Testis (tissue), 3 donors: Measurements from ENCODE around the gene LPAR1. TPM values are rescaled to one million over a fixed set of nuclear protein-coding genes. Genes with fewer than 3 reads are reported as not detected.

Experiments used
- DNase-seq: peaks from one replicate; pipeline ENCODE4 v3.0.0-alpha.2; 2019
- H3K27ac ChIP-seq, 2 donors: fragments of 200-600 bp; sonication (generic); one replicate each; pipeline ENCODE4 v1.5.1; 2019
- H3K27me3 ChIP-seq: fragments of 200-600 bp; sonication (generic); one replicate; pipeline ENCODE4 v1.5.1; 2019
- H3K36me3 ChIP-seq: fragments of 200-600 bp; sonication (generic); one replicate; pipeline ENCODE4 v1.5.1; 2017; ENCODE audit warnings: low read depth; ENCODE audit errors: missing control alignments
- H3K4me1 ChIP-seq: fragments of 200-600 bp; sonication (generic); one replicate; pipeline ENCODE4 v1.5.1; 2019
- H3K4me3 ChIP-seq, 2 donors: fragments of 200-600 bp; sonication (generic); one replicate each; pipeline ENCODE4 v1.5.1; 2017 to 2019
- H3K9me3 ChIP-seq: fragments of 200-600 bp; sonication (generic); one replicate; pipeline ENCODE4 v1.5.1; 2017
- CTCF ChIP-seq, 3 experiments: fragments of 450-650 bp in 2 of 3; fragments of 200-600 bp in 1 of 3; sonication (generic) in 1 of 3; IDR thresholded peaks; one replicate each; pipeline ENCODE4 v1.5.1; 2016 to 2019; ENCODE audit warnings: antibody characterized with exemption in 3 of 3, mild to moderate bottlenecking in 2 of 3, moderate library complexity in 1 of 3
- POLR2A ChIP-seq: fragments of 450-650 bp; IDR thresholded peaks from one replicate; pipeline ENCODE4 v1.6.1; 2017; ENCODE audit warnings: antibody characterized with exemption, mild to moderate bottlenecking, moderate library complexity
- WGBS, 2 donors: methylation state at CpG; one replicate each; pipeline ENCODE4 v1.1.5; 2018; 5-methylcytosine and 5-hydroxymethylcytosine counted together
- intact Hi-C: fragments of 100-400 bp; cut with DNase I; formaldehyde crosslinking; loops from one replicate; pipeline ENCODE4 v1.15.1; 2023; ENCODE audit warnings: low total_unique reads
- polyA plus RNA-seq: library from polyadenylated mRNA; stranded (reverse); fragments of 350-450 nt; fragmentation: Illumina TruSeq; extraction: RNeasy Lipid Tissue Mini Kit (QIAGEN cat#74804); gene quantifications from one replicate; pipeline ENCODE4 v1.2.3, GENCODE V29; 2014; ENCODE audit warnings: low read depth, low replicate concordance; ENCODE audit not compliant: insufficient read depth
- total RNA-seq, 2 donors: library from RNA; depleted of rRNA; stranded (reverse); fragments of >200 nt; gene quantifications; one replicate each; pipeline ENCODE4 v1.2.3, GENCODE V29; 2016

The LPAR1 gene
- total and polyA plus RNA-seq, 3 donors from 2014 or later, result 13.1 to 23.9 (median 19.5) TPM

GRCh38 chr9:111008158-111009075 lies 29.9 kb downstream of the LPAR1 start:
- intact Hi-C loops, result no loop called here
- H3K27me3 ChIP-seq, result no peaks in the 10 kb centered on the region
- no peaks in the 10 kb centered on the region for H3K36me3 ChIP-seq
- H3K4me3 ChIP-seq, result no peak overlapping the region
- TF ChIP-seq CTCF (IDR thresholded peaks at IDR 0.05) (no peak), POLR2A (no peak)
- WGBS, 2 donors, result 73 to 78% methylated on average over 7 of the region's 7 CpGs
- no peaks in the 10 kb centered on the region for H3K9me3 ChIP-seq
- no peak overlapping the region for H3K27ac ChIP-seq
- H3K4me1 ChIP-seq, result no peaks in the 10 kb centered on the region
- DNase-seq, result no peak

GRCh38 chr9:111005746-111006470 lies 32.4 kb downstream of the LPAR1 start:
- Histone ChIP-seq H3K36me3 (no peaks in the 10 kb centered on the region), H3K27me3 (no peaks in the 10 kb centered on the region), H3K4me1 (no peaks in the 10 kb centered on the region), H3K4me3 (no peak overlapping the region), H3K9me3 (no peaks in the 10 kb centered on the region), H3K27ac (no peak overlapping the region)
- TF ChIP-seq POLR2A (no peak), CTCF (IDR thresholded peaks at IDR 0.05) (no peak)
- intact Hi-C loops, result no loop called here
- 90 to 92% methylated on average over 1 of the region's 1 CpG for WGBS, 2 donors
- DNase-seq, result no peak

GRCh38 chr9:111004936-111005335 lies 33.3 kb downstream of the LPAR1 start:
- Histone ChIP-seq H3K9me3 (no peaks in the 10 kb centered on the region), H3K4me1 (peaks cover 4% of the 10 kb centered on the region), H3K36me3 (no peaks in the 10 kb centered on the region), H3K4me3 (no peak overlapping the region), H3K27me3 (no peaks in the 10 kb centered on the region), H3K27ac (no peak overlapping the region)
- TF ChIP-seq CTCF (IDR thresholded peaks at IDR 0.05) (no peak), POLR2A (no peak)
- intact Hi-C loops, result no loop called here
- no peak for DNase-seq
- 83 to 97% methylated on average over 5 of the region's 5 CpGs for WGBS, 2 donors

GRCh38 chr9:111003182-111003581 lies 35.1 kb downstream of the LPAR1 start:
- no peaks in the 10 kb centered on the region for H3K9me3 ChIP-seq
- WGBS, 2 donors, result 83 to 88% methylated on average over 3 of the region's 3 CpGs
- TF ChIP-seq POLR2A, result no peak

GRCh38 chr9:111001526-111001925 lies 36.7 kb downstream of the LPAR1 start:
- Histone ChIP-seq H3K9me3 (no peaks in the 10 kb centered on the region), H3K4me3 (no peak overlapping the region), H3K27ac (no peak overlapping the region), H3K27me3 (no peaks in the 10 kb centered on the region), H3K4me1 (peaks cover 4% of the 10 kb centered on the region), H3K36me3 (no peaks in the 10 kb centered on the region)
- intact Hi-C loops, result no loop called here
- DNase-seq, result no peak
- 43 to 51% methylated on average over 1 of the region's 1 CpG for WGBS, 2 donors
- TF ChIP-seq POLR2A (no peak), CTCF (IDR thresholded peaks at IDR 0.05) (no peak)

More at GRCh38 chr9:111003182-111003581, 35.1 kb downstream of the LPAR1 start:
- intact Hi-C loops, result no loop called here
- Histone ChIP-seq H3K4me3 (no peak overlapping the region), H3K36me3 (no peaks in the 10 kb centered on the region), H3K27ac (no peak overlapping the region), H3K4me1 (peaks cover 4% of the 10 kb centered on the region), H3K27me3 (no peaks in the 10 kb centered on the region)
- DNase-seq, result no peak
